BLaER1 (cell line): ENCODE results near the gene FCHO2.
"Not testable (repeated sequence)": the region's sequence is repeated elsewhere in the genome, so short reads cannot be mapped to it uniquely, and the experiment has no call there.

Experiments used
- H3K27ac ChIP-seq: shearing (Covaris generic); formaldehyde crosslinking; 2 replicates; pipeline ENCODE4 v1.8.1; 2022
- H3K27me3 ChIP-seq: shearing (Covaris generic); formaldehyde crosslinking; 2 replicates; pipeline ENCODE4 v1.8.1; 2022
- H3K36me3 ChIP-seq: shearing (Covaris generic); formaldehyde crosslinking; 2 replicates; pipeline ENCODE4 v1.8.1; 2022
- H3K4me1 ChIP-seq: shearing (Covaris generic); formaldehyde crosslinking; 2 replicates; pipeline ENCODE4 v1.8.1; 2022
- H3K4me2 ChIP-seq: shearing (Covaris generic); formaldehyde crosslinking; 2 replicates; pipeline ENCODE4 v1.8.1; 2022
- H3K4me3 ChIP-seq: shearing (Covaris generic); formaldehyde crosslinking; 2 replicates; pipeline ENCODE4 v1.8.1; 2022
- H3K9ac ChIP-seq: shearing (Covaris generic); formaldehyde crosslinking; 2 replicates; pipeline ENCODE4 v1.8.1; 2022
- H3K9me3 ChIP-seq: shearing (Covaris generic); formaldehyde crosslinking; 2 replicates; pipeline ENCODE4 v1.8.1; 2022
- H4K20me1 ChIP-seq: shearing (Covaris generic); formaldehyde crosslinking; 2 replicates; pipeline ENCODE4 v1.8.1; 2022
- Cebpa-rat ChIP-seq: shearing (Covaris generic); IDR thresholded peaks from 2 replicates; pipeline ENCODE4 v1.8.1; 2022

FCHO2 gene

DNA sequence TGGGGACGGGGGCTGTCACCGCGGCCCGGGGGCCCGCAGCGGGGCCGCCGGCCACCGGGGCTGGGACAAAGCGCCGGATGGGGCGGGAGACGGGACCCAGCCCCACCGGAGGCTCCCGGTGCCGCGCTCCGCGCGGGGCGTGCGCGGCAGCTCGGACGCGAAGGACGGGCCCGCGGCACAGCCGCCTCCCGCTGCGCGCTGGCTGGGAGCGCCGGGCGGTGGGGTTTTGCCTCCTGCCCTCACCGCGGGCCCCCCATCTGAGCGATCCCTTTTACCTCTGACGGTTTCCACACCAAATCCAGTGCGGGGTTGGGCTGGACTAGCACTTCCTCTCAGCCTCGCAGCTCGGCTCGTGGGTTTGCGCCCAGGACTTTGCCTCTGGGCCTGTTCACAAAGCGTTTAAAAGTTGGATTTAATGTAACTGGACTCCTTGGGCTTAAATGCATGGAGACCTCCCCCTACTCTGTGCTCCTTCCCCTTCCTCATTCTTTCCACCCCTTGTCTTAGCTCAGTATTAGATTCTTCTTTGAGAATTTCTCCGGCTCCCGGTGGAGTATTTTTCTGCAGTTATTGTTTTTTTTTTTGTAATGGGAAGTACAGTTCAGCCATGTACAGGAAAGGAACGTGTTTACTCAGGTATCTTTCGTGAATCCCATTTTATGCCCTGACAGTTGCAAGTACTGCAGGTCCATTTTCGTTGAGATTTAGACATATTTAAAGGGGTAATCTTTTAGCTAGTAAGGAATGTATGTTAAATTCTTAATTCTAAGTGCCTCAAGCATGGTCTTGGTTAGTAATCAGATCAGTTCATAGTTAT is 691 bp downstream of the FCHO2 start:
- Histone ChIP-seq H4K20me1 (peaks cover 33% of the 10 kb centered on the region; the same call in 1 of the 2 replicates), H3K4me2 (peak overlapping the region; percentile 93), H3K4me3 (peak overlapping the region; percentile 84), H3K27me3 (peaks cover 27% of the 10 kb centered on the region), H3K36me3 (no peaks in the 10 kb centered on the region), H3K9me3 (no peaks in the 10 kb centered on the region), H3K4me1 (peaks cover 22% of the 10 kb centered on the region), H3K9ac (peak overlapping the region; percentile 76), H3K27ac (peak overlapping the region; percentile 64)
- TF ChIP-seq Cebpa-rat: no peak

DNA sequence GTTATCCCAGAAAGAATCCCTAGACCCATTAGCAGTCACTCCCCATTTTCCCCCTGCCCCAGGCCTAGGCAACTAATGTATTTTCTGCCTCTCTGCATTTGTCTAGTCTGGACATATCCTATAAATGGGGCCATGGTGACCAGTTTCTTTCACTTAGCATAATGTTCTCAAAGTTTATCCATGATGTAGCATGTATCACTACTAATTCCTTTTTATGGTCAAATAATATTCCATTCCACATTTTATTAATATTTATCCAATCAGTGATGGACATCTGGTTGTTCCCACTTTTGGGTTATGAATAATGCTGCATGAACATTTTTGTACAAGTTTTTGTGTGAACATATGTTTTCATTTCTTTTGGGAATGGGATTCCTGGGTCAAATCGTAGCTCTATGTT is 1.5 kb downstream of the FCHO2 start:
- H3K36me3 ChIP-seq: no peaks in the 10 kb centered on the region
- peaks cover 27% of the 10 kb centered on the region for H3K27me3 ChIP-seq
- no peak overlapping the region for H3K9ac ChIP-seq
- peaks cover 22% of the 10 kb centered on the region for H3K4me1 ChIP-seq
- H4K20me1 ChIP-seq: peaks cover 35% of the 10 kb centered on the region; the same call in 1 of the 2 replicates
- peak overlapping the region; percentile 84; the same call in 1 of the 2 replicates for H3K4me3 ChIP-seq
- H3K4me2 ChIP-seq: peak overlapping the region; percentile 93
- no peak for TF ChIP-seq Cebpa-rat
- no peak overlapping the region for H3K27ac ChIP-seq
- no peaks in the 10 kb centered on the region for H3K9me3 ChIP-seq

DNA sequence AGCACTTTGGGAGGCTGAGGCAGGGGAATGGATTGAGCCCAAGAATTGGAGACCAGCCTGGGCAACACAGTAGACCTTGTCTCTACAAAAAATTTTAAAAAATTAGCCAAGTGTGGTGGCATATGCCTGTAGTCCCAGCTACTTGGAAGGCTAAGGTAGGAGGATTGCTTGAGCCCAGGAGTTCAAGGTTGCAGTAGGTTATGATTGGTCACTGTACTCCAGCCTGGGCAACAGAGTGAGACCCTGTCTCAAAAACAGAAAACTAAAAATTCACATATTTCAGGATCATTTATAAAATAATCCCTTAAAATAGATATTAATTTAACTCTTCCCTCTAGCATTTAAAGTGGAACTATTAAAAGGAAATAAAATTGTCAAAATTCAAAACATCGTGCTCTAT is 3.4 kb downstream of the FCHO2 start:
- Histone ChIP-seq H4K20me1 (peaks cover 49% of the 10 kb centered on the region; the same call in 1 of the 2 replicates), H3K27me3 (peaks cover 24% of the 10 kb centered on the region), H3K27ac (no peak overlapping the region), H3K9me3 (0 out of 2 replicates have a peak, but pooled peaks cover 6% of the 10 kb centered on the region), H3K4me1 (peaks cover 15% of the 10 kb centered on the region), H3K36me3 (no peaks in the 10 kb centered on the region), H3K9ac (no peak overlapping the region), H3K4me3 (no peak overlapping the region), H3K4me2 (no peak overlapping the region)
- no peak for TF ChIP-seq Cebpa-rat

GRCh38 chr5:72974481-72974880 is 18.6 kb downstream of the FCHO2 start:
- not testable (repeated sequence) for H3K27ac ChIP-seq, H3K4me3 ChIP-seq, H4K20me1 ChIP-seq, H3K4me1 ChIP-seq, H3K9me3 ChIP-seq, H3K27me3 ChIP-seq, H3K4me2 ChIP-seq, H3K9ac ChIP-seq, H3K36me3 ChIP-seq

- not testable (repeated sequence) for H3K4me2 ChIP-seq, H3K27me3 ChIP-seq, H3K4me1 ChIP-seq, H4K20me1 ChIP-seq, H3K27ac ChIP-seq, H3K36me3 ChIP-seq, H3K9me3 ChIP-seq, H3K4me3 ChIP-seq, H3K9ac ChIP-seq
These were observed 21.0 kb downstream of the FCHO2 start for GRCh38 chr5:72976810-72977209.

DNA sequence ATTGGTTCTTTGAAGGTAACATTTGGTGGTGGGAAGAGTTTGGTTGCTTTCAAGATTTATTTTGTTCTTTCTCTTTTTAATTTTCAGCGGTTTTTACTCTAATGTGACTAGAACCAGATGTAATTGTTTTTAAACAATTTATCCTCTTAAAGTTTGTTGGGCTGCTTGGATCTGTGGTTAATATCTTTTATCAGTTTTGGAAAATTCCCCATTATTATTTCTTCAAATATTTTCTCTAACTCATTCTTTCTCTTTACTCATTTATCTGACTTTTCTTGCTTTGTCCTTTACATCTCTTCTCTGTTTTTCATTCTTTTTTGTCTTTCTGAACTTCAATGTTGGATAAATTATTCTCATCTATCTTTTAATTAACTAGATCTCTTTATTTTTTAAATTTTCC is 29.9 kb downstream of the FCHO2 start:
- Histone ChIP-seq H3K4me2 (no peak overlapping the region), H3K9ac (no peak overlapping the region), H3K9me3 (no peaks in the 10 kb centered on the region), H3K27ac (no peak overlapping the region), H3K27me3 (no peaks in the 10 kb centered on the region), H3K4me1 (no peaks in the 10 kb centered on the region), H3K4me3 (no peak overlapping the region), H3K36me3 (no peaks in the 10 kb centered on the region), H4K20me1 (0 out of 2 replicates have a peak, but pooled peaks cover 5% of the 10 kb centered on the region)
- no peak for TF ChIP-seq Cebpa-rat

GRCh38 chr5:72988769-72989168 is 32.9 kb downstream of the FCHO2 start:
- Histone ChIP-seq H3K4me2 (no peak overlapping the region), H3K4me1 (peaks cover 10% of the 10 kb centered on the region)
- TF ChIP-seq Cebpa-rat: no peak

GRCh38 chr5:72991394-72991793 is 35.6 kb downstream of the FCHO2 start:
- TF ChIP-seq Cebpa-rat: no peak

More at GRCh38 chr5:72988769-72989168, 32.9 kb downstream of the FCHO2 start:
- Histone ChIP-seq H3K27ac (no peak overlapping the region), H3K36me3 (no peaks in the 10 kb centered on the region), H3K9me3 (no peaks in the 10 kb centered on the region; the same call in 1 of the 2 replicates), H4K20me1 (0 out of 2 replicates have a peak, but pooled peaks cover 5% of the 10 kb centered on the region), H3K27me3 (no peaks in the 10 kb centered on the region), H3K4me3 (no peak overlapping the region), H3K9ac (no peak overlapping the region)

DNA sequence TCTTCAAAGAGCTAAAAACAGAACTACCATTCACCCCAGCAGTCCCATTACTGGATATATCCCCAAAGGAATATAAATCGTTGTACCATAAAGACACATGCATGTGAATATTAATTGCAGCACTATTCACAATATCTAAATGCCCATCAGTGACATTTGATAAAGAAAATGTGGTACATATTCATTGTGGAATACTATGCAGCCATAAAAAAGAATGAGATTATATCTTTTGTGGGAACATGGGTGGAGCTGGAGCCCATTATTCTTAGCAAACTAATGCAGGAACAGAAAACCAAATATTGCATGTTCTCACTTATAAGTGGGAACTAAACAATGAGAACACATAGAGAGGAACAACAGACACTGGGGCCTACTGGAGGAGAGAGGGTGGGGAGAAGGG is 38.7 kb downstream of the FCHO2 start:
- peaks cover 10% of the 10 kb centered on the region for H3K4me1 ChIP-seq
- no peaks in the 10 kb centered on the region for H4K20me1 ChIP-seq
- H3K36me3 ChIP-seq: peaks cover 18% of the 10 kb centered on the region; the same call in 1 of the 2 replicates
- H3K9ac ChIP-seq: no peak overlapping the region
- TF ChIP-seq Cebpa-rat: no peak
- H3K4me2 ChIP-seq: no peak overlapping the region
- no peaks in the 10 kb centered on the region for H3K27me3 ChIP-seq
- H3K9me3 ChIP-seq: peaks cover 5% of the 10 kb centered on the region; the same call in 1 of the 2 replicates
- H3K4me3 ChIP-seq: no peak overlapping the region
- H3K27ac ChIP-seq: no peak overlapping the region

More at GRCh38 chr5:72991394-72991793, 35.6 kb downstream of the FCHO2 start:
- Histone ChIP-seq H4K20me1 (no peaks in the 10 kb centered on the region), H3K27me3 (no peaks in the 10 kb centered on the region), H3K4me1 (peaks cover 10% of the 10 kb centered on the region), H3K4me2 (peak overlapping the region; percentile 8), H3K4me3 (no peak overlapping the region), H3K36me3 (peaks cover 5% of the 10 kb centered on the region; the same call in 1 of the 2 replicates), H3K27ac (no peak overlapping the region), H3K9me3 (peaks cover 5% of the 10 kb centered on the region; the same call in 1 of the 2 replicates), H3K9ac (no peak overlapping the region)

DNA sequence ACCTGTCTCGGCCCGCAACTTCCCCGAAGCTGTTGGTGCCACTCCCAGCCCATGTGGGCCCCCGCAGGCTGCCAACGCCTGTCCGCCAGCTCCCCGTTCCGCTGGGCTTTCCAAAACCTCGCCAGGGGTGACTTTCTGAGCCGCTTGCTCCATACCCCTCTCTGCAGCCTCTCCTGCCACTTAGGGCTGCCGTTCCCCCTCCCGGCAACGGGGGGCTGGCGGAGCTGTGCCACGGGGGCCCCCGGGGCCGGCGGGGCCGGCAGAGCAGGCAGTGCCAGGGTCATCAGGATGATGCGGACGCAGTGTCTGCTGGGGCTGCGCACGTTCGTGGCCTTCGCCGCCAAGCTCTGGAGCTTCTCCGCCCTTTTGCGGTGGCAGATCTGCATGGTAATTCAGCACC is 40.8 kb downstream of the FCHO2 start:
- no peaks in the 10 kb centered on the region for H3K27me3 ChIP-seq
- H3K4me3 ChIP-seq: no peak overlapping the region
- no peak overlapping the region for H3K9ac ChIP-seq
- peaks cover 5% of the 10 kb centered on the region; the same call in 1 of the 2 replicates for H3K9me3 ChIP-seq
- H3K4me2 ChIP-seq: no peak overlapping the region
- H4K20me1 ChIP-seq: no peaks in the 10 kb centered on the region
- H3K4me1 ChIP-seq: peaks cover 3% of the 10 kb centered on the region
- no peak overlapping the region for H3K27ac ChIP-seq
- TF ChIP-seq Cebpa-rat: no peak
- H3K36me3 ChIP-seq: peaks cover 18% of the 10 kb centered on the region; the same call in 1 of the 2 replicates
